Transverse colon (tissue), 4 donors: ENCODE results near the gene CYP4X1. TPM values are rescaled to one million over a fixed set of nuclear protein-coding genes. Genes with fewer than 3 reads are reported as not detected.
A peak's percentile ranks its signal among the peaks of the same experiment; 100 is the strongest.
"Not testable (repeated sequence)": the region's sequence is repeated elsewhere in the genome, so short reads cannot be mapped to it uniquely, and the experiment has no call there.

Experiments used
- DNase-seq: peaks from one replicate; pipeline ENCODE4 v3.0.0-alpha.2; 2019
- H3K27ac ChIP-seq, 4 donors: fragments of 200-600 bp; sonication (generic); 2 replicates each; pipeline ENCODE4 v1.5.1; 2016 to 2018; ENCODE audit warnings: inconsistent platforms in 4 of 4
- H3K27me3 ChIP-seq: fragments of 200-600 bp; sonication (generic); 2 replicates; pipeline ENCODE4 v1.5.1; 2017; ENCODE audit warnings: inconsistent platforms
- H3K36me3 ChIP-seq, 4 donors: fragments of 200-600 bp; sonication (generic); 2 replicates each; pipeline ENCODE4 v1.5.1; 2017 to 2019; ENCODE audit warnings: inconsistent platforms in 4 of 4
- H3K4me1 ChIP-seq, 4 donors: fragments of 200-600 bp; sonication (generic); 2 replicates each; pipeline ENCODE4 v1.5.1; 2017 to 2020; ENCODE audit warnings: inconsistent platforms in 4 of 4
- H3K4me3 ChIP-seq, 4 donors: fragments of 200-600 bp; sonication (generic); 1 replicate in 1 of 4; 2 replicates in 3 of 4; pipeline versions ENCODE4 v1.5.1 to v1.6.1; 2017 to 2019; ENCODE audit warnings: inconsistent platforms in 4 of 4
- H3K9me3 ChIP-seq, 2 donors: fragments of 200-600 bp; sonication (generic); 2 replicates each; pipeline ENCODE4 v1.5.1; 2017 to 2019; ENCODE audit warnings: inconsistent platforms in 2 of 2
- EP300 ChIP-seq: sonication (generic); formaldehyde crosslinking; IDR thresholded peaks from one replicate; pipeline ENCODE4 v1.6.1; 2017; ENCODE audit warnings: antibody characterized with exemption, low read depth
- POLR2A ChIP-seq: fragments of 450-650 bp; IDR thresholded peaks from one replicate; pipeline ENCODE4 v1.6.1; 2016; ENCODE audit warnings: antibody characterized with exemption, mild to moderate bottlenecking, moderate library complexity
- POLR2AphosphoS5 ChIP-seq, 3 donors: sonication (generic); formaldehyde crosslinking; IDR thresholded peaks; one replicate each; pipeline ENCODE4 v1.6.1; 2016; ENCODE audit warnings: antibody characterized with exemption in 3 of 3
- WGBS, 2 donors: methylation state at CpG; one replicate each; pipeline ENCODE4 v1.1.5; 2018; ENCODE audit warnings: low coverage in 1 of 2; 5-methylcytosine and 5-hydroxymethylcytosine counted together
- in situ Hi-C, 4 donors: fragments of 200-750 bp; cut with MboI; loops; one replicate each; pipeline versions ENCODE4 v1.15.0 to v1.15.1; 2017; ENCODE audit warnings: low sequenced_read_pairs in 3 of 4, low pct_ligation_motif_present in 1 of 4, low pct_unique_long_range_greater_than_20kb in 1 of 4
- intact Hi-C: fragments of 100-400 bp; cut with DNase I; formaldehyde crosslinking; loops from one replicate; pipeline ENCODE4 v1.15.1; 2023; ENCODE audit warnings: low total_unique reads
- small RNA-seq, 4 donors: library from RNA; depleted of rRNA; stranded (forward); fragments of <200 nt; gene quantifications; one replicate each; pipeline ENCODE3, GENCODE V24; 2016
- total RNA-seq, 4 donors: library from RNA; depleted of rRNA; stranded (reverse); fragments of >200 nt; gene quantifications; one replicate each; pipeline ENCODE4 v1.1.0, GENCODE V29; 2016
- TF ChIP-seq, protein P1 (sequence below), 5 experiments: fragments of 200-600 bp in 3 of 5; fragments of 450-650 bp in 2 of 5; sonication (generic) in 3 of 5; IDR thresholded peaks; 1 replicate in 2 of 5; 2 replicates in 3 of 5; pipeline ENCODE4 v1.5.1; 2016 to 2017; ENCODE audit warnings: antibody characterized with exemption in 5 of 5, inconsistent platforms in 3 of 5, mild to moderate bottlenecking in 2 of 5, moderate library complexity in 1 of 5

CYP4X1 gene
- total RNA-seq, 4 donors from 2014 or later = 0.79 to 0.96 TPM; not detected in 2

DNA sequence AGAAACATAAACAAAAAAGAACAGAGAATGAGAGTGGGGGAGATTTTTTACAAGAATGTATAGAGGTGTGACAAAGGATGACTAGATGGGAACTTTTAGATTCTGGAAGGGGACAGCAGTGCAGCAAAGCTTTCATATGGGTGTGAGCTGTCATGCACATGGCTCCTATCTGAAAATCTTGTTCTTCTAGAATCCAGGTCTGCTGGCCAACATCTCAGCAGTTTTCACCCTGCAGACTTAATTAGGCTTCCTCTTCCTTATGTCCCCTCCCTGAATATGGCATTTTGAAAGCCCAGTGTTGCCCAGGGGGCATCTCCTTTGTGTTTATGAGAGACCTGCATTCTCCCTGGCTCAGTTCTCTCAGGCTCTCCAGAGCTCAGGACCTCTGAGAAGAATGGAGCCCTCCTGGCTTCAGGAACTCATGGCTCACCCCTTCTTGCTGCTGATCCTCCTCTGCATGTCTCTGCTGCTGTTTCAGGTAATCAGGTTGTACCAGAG lies 43.7 kb downstream of the CYP4X1 start, which contains the start of gene CYP4Z1:
TSS of gene CYP4Z1 (plus strand) at position 135 of the 498 bp plus-strand sequence. CDS start at position 395, 260 bp downstream.
- intact Hi-C loops = no loop called here
- in situ Hi-C loops = no loop called here
- no peak for TF ChIP-seq EP300
- no peak for TF ChIP-seq POLR2AphosphoS5 (IDR thresholded peaks at IDR 0.05)
- no peak for TF ChIP-seq POLR2A
- TF ChIP-seq, protein P1, sequence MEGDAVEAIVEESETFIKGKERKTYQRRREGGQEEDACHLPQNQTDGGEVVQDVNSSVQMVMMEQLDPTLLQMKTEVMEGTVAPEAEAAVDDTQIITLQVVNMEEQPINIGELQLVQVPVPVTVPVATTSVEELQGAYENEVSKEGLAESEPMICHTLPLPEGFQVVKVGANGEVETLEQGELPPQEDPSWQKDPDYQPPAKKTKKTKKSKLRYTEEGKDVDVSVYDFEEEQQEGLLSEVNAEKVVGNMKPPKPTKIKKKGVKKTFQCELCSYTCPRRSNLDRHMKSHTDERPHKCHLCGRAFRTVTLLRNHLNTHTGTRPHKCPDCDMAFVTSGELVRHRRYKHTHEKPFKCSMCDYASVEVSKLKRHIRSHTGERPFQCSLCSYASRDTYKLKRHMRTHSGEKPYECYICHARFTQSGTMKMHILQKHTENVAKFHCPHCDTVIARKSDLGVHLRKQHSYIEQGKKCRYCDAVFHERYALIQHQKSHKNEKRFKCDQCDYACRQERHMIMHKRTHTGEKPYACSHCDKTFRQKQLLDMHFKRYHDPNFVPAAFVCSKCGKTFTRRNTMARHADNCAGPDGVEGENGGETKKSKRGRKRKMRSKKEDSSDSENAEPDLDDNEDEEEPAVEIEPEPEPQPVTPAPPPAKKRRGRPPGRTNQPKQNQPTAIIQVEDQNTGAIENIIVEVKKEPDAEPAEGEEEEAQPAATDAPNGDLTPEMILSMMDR (IDR thresholded peaks at IDR 0.05) = no peak

DNA sequence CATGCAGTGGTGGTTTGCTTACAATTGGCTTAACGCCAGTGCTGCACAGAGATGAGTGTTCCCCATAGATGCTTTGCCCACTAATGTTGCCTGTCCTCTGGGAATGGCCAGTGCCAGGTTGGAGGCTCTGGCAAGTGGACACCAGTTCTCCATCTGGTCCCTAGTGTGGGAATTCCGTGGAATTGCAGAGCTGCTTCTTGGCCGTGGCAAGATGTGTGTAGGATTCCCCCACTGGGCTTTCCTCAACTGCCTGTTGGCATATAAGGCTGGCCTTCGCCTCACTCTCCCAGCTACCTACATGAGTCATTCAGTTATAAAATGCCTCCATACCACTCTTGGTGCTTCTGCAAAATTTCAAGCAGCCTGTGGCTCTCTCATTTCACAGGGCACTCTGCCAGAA lies 45.6 kb downstream of the CYP4X1 start:
- H3K4me1 ChIP-seq, H3K4me3 ChIP-seq, in situ Hi-C loops, H3K27ac ChIP-seq, H3K36me3 ChIP-seq, DNase-seq, H3K27me3 ChIP-seq, H3K9me3 ChIP-seq, intact Hi-C loops: not testable (repeated sequence)
- 80% methylated on average over 4 of the region's 4 CpGs; no CpG with 5 or more reads in 1 of the 2 donors for WGBS, 2 donors

More for the DNA sequence above, 43.7 kb downstream of the CYP4X1 start, which contains the start of gene CYP4Z1:
- H3K36me3 ChIP-seq = no peaks in the 10 kb centered on the region
- H3K9me3 ChIP-seq = no peaks in the 10 kb centered on the region
- no peaks in the 10 kb centered on the region for H3K27me3 ChIP-seq
- no peak for DNase-seq
- no peak within 1 kb of the TSS for H3K4me3 ChIP-seq
- H3K27ac ChIP-seq = no peak within 1 kb of the TSS
- H3K4me1 ChIP-seq = no peaks in the 10 kb centered on the region

DNA sequence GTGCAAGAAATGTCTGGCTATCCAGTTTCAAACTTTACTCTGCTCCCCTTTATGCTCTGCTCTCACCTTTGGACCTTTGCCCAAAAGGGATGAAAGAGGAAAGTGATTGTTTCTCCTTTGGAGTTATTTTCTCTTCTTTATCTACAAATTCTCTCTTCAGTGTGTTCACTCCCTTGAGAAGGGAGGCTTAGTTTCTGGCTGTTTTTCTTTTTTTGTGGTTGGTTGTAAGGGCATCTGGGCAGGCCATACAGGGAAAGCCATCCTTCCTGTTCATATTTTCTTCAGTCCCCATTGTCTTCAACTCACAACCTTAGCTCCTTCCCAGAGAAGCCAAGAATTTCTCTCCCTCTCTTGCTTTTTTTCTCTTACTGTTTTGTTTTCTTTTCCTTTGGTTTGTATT lies 46.0 kb downstream of the CYP4X1 start:
- DNase-seq, H3K27me3 ChIP-seq, in situ Hi-C loops: not testable (repeated sequence)

DNA sequence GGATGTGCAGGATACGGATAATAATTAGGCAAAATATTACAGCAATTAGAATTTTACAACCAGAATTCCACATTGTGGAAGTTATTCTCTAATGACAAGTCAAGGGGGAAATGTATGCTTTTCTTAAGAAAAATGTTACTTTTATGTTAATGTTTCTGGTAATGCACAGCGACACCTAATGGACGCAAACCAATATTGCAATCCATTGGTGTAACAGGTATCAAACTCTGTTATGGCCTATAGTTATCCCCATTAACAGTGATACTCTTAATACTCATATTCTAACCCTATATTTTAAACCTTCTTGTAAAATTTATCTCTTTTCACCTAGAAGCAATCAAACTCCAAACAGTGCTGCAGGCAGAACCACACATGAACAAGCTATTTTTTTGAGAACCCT lies 65.9 kb downstream of the CYP4X1 start:
- H3K4me3 ChIP-seq, H3K27me3 ChIP-seq, H3K9me3 ChIP-seq, in situ Hi-C loops, H3K27ac ChIP-seq, H3K36me3 ChIP-seq, intact Hi-C loops, H3K4me1 ChIP-seq: not testable (repeated sequence)
- WGBS, 2 donors = 0 to 8% methylated on average over 2 to 3 of the region's 3 CpGs
- TF ChIP-seq, protein P1 (IDR thresholded peaks at IDR 0.05) = peak; percentile 35 to 55 (median 50)
- DNase-seq = peak; percentile 14

More for the DNA sequence above, 46.0 kb downstream of the CYP4X1 start:
- H3K4me1 ChIP-seq, H3K27ac ChIP-seq, intact Hi-C loops, H3K36me3 ChIP-seq, H3K9me3 ChIP-seq, H3K4me3 ChIP-seq: not testable (repeated sequence)

DNA sequence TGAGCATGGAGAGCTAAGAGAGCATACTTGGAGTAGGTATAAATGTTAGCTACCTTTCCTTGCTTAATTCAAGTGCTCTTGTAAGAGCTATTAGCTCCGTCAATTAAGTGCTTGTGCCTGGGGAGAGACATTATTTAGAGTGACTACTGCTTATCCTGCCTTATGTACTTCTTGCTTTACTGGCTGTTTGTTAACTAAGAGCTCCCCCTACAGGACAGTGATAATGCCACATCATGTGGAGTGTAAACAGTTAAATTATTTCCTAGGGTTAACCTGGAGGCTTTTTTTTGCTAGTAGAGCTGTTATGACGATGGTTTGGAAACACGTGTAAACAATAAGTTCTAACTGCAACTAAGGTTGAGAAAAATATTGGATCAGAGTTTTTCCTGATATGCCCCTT lies 68.0 kb downstream of the CYP4X1 start:
- H3K4me3 ChIP-seq, H3K27me3 ChIP-seq, H3K36me3 ChIP-seq, H3K27ac ChIP-seq, DNase-seq, in situ Hi-C loops, H3K4me1 ChIP-seq, H3K9me3 ChIP-seq, intact Hi-C loops: not testable (repeated sequence)
- TF ChIP-seq, protein P1 (IDR thresholded peaks at IDR 0.05) = peak in 2 of 5 experiments; percentile 28 to 32
- 0 to 11% methylated on average over 1 to 3 of the region's 3 CpGs for WGBS, 2 donors

Small RNA genes lying within 50 kb of the gene (small RNA-seq; reads per million reads assigned to genes)
- 0 reads per million in 4 donors for gene CYP4A27P
- 0 reads per million in 4 donors for gene CYP4A43P
- 0 reads per million in 4 donors for gene CYP4A44P

Other genes starting within 250 kb of the CYP4X1 start
- 10 to 100 TPM in 3 of 4 donors, 1 to 10 TPM in 1; 2.4 to 77.8 (median 25.2) TPM for gene CYP4B1, start 224.6 kb upstream of the CYP4X1 start, total RNA-seq
- not detected for gene CYP4A11, start 82.2 kb upstream of the CYP4X1 start, total RNA-seq
- 1 to 10 TPM in 1 of 4 donors, under 1 TPM in 1, not detected in 2; 1.00 to 1.9 TPM for gene CYP4Z1, start 43.6 kb downstream of the CYP4X1 start, total RNA-seq
- gene CYP4A22, start 113.8 kb downstream of the CYP4X1 start, total RNA-seq = not detected
- 100 to 1,000 TPM in 2 of 4 donors, 10 to 100 TPM in 2; 16.5 to 228 (median 148) TPM for gene PDZK1IP1, start 166.4 kb downstream of the CYP4X1 start, total RNA-seq
- 1 to 10 TPM in 2 of 4 donors, under 1 TPM in 2; 0.80 to 7.9 (median 1.9) TPM for gene TAL1, start 208.6 kb downstream of the CYP4X1 start, total RNA-seq